Vagina (tissue), 2 donors: ENCODE measurements around the gene MTNR1A. TPM values are rescaled to one million over a fixed set of nuclear protein-coding genes. Genes with fewer than 3 reads are reported as not detected.

ENCODE experiments used
- DNase-seq, 2 donors: peaks; one replicate each; pipeline ENCODE4 v3.0.0-alpha.2; 2017; ENCODE audit errors: extremely low spot score in 2 of 2
- H3K27ac ChIP-seq: fragments of 200-600 bp; sonication (generic); one replicate; pipeline ENCODE4 v1.5.1; 2019
- H3K27me3 ChIP-seq: fragments of 200-600 bp; sonication (generic); one replicate; pipeline ENCODE4 v1.5.1; 2019
- H3K36me3 ChIP-seq, 2 donors: fragments of 200-600 bp; sonication (generic); one replicate each; pipeline ENCODE4 v1.5.1; 2017 to 2019
- H3K4me1 ChIP-seq: fragments of 200-600 bp; sonication (generic); one replicate; pipeline ENCODE4 v1.5.1; 2019
- H3K4me3 ChIP-seq, 2 donors: fragments of 200-600 bp; sonication (generic); 1 replicate in 1 of 2; 2 replicates in 1 of 2; pipeline ENCODE4 v1.5.1; 2016 to 2019
- H3K9me3 ChIP-seq: fragments of 200-600 bp; sonication (generic); one replicate; pipeline ENCODE4 v1.5.1; 2019
- CTCF ChIP-seq, 3 experiments: fragments of 450-650 bp in 2 of 3; fragments of 200-600 bp in 1 of 3; sonication (generic) in 1 of 3; IDR thresholded peaks; one replicate each; pipeline ENCODE4 v1.5.1; 2017 to 2019; ENCODE audit warnings: antibody characterized with exemption in 3 of 3, mild to moderate bottlenecking in 2 of 3, moderate library complexity in 2 of 3
- POLR2A ChIP-seq, 2 donors: fragments of 450-650 bp; IDR thresholded peaks; one replicate each; pipeline ENCODE4 v1.6.1; 2017; ENCODE audit warnings: antibody characterized with exemption in 2 of 2, mild to moderate bottlenecking in 2 of 2, moderate library complexity in 2 of 2
- POLR2AphosphoS5 ChIP-seq, 2 donors: sonication (generic); formaldehyde crosslinking; IDR thresholded peaks; one replicate each; pipeline ENCODE4 v1.9.0; 2017; ENCODE audit warnings: antibody characterized with exemption in 2 of 2, mild to moderate bottlenecking in 2 of 2, low read depth in 1 of 2; ENCODE audit not compliant: insufficient read depth in 1 of 2
- intact Hi-C: fragments of 100-400 bp; cut with DNase I; formaldehyde crosslinking; loops from one replicate; pipeline ENCODE4 v1.15.1; 2023
- small RNA-seq: library from RNA; depleted of rRNA; stranded (forward); fragments of <200 nt; gene quantifications from one replicate; pipeline ENCODE3, GENCODE V24; 2016
- total RNA-seq: library from RNA; depleted of rRNA; stranded (reverse); fragments of >200 nt; gene quantifications from one replicate; pipeline ENCODE4 v1.2.3, GENCODE V29; 2016

Gene MTNR1A
- total RNA-seq, 1 donor from 2014 or later = not detected

- no peak overlapping the region for H3K27ac ChIP-seq
- no peak for DNase-seq
- no peaks in the 10 kb centered on the region for H3K36me3 ChIP-seq
- intact Hi-C loops = no loop called here
- TF ChIP-seq POLR2A (IDR thresholded peaks at IDR 0.05) = no peak
- TF ChIP-seq POLR2AphosphoS5 (IDR thresholded peaks at IDR 0.05; ENCODE audit: insufficient read depth in 1 of 2, low read depth in 1 of 2) = no peak
- TF ChIP-seq CTCF (IDR thresholded peaks at IDR 0.05) = no peak
- no peaks in the 10 kb centered on the region for H3K27me3 ChIP-seq
- no peaks in the 10 kb centered on the region for H3K9me3 ChIP-seq
- peak overlapping the region; percentile 34 to 38 for H3K4me3 ChIP-seq
- H3K4me1 ChIP-seq = peaks cover 5% of the 10 kb centered on the region
Measured at GRCh38 chr4:186486172-186486571, 69.2 kb downstream of the MTNR1A start.

GRCh38 chr4:186485561-186486062, 69.8 kb downstream of the MTNR1A start:
- H3K27me3 ChIP-seq = no peaks in the 10 kb centered on the region
- H3K4me3 ChIP-seq = peak overlapping the region; percentile 34 to 38
- H3K36me3 ChIP-seq = no peaks in the 10 kb centered on the region
- no peak overlapping the region for H3K27ac ChIP-seq
- peaks cover 5% of the 10 kb centered on the region for H3K4me1 ChIP-seq
- intact Hi-C loops = no loop called here
- TF ChIP-seq POLR2A (IDR thresholded peaks at IDR 0.05) (no peak), CTCF (IDR thresholded peaks at IDR 0.05) (no peak), POLR2AphosphoS5 (IDR thresholded peaks at IDR 0.05; ENCODE audit: insufficient read depth in 1 of 2, low read depth in 1 of 2) (no peak)
- no peak for DNase-seq
- no peaks in the 10 kb centered on the region for H3K9me3 ChIP-seq

- no peaks in the 10 kb centered on the region for H3K27me3 ChIP-seq
- DNase-seq = no peak
- H3K27ac ChIP-seq = no peak overlapping the region
- H3K36me3 ChIP-seq = no peaks in the 10 kb centered on the region
- no peaks in the 10 kb centered on the region for H3K9me3 ChIP-seq
- intact Hi-C loops = no loop called here
- TF ChIP-seq CTCF (IDR thresholded peaks at IDR 0.05) (no peak), POLR2A (IDR thresholded peaks at IDR 0.05) (no peak), POLR2AphosphoS5 (IDR thresholded peaks at IDR 0.05; ENCODE audit: insufficient read depth in 1 of 2, low read depth in 1 of 2) (no peak)
- H3K4me3 ChIP-seq = peak overlapping the region; percentile 34 to 38
- H3K4me1 ChIP-seq = peaks cover 5% of the 10 kb centered on the region
Measured at GRCh38 chr4:186485150-186485549, 70.2 kb downstream of the MTNR1A start.

- H3K27me3 ChIP-seq = no peaks in the 10 kb centered on the region
- no peaks in the 10 kb centered on the region for H3K36me3 ChIP-seq
- no peak overlapping the region for H3K27ac ChIP-seq
- H3K4me3 ChIP-seq = no peak overlapping the region
- peaks cover 5% of the 10 kb centered on the region for H3K4me1 ChIP-seq
- TF ChIP-seq POLR2AphosphoS5 (IDR thresholded peaks at IDR 0.05; ENCODE audit: insufficient read depth in 1 of 2, low read depth in 1 of 2) = no peak
- no peak for TF ChIP-seq POLR2A (IDR thresholded peaks at IDR 0.05)
- no peak for TF ChIP-seq CTCF (IDR thresholded peaks at IDR 0.05)
- no peaks in the 10 kb centered on the region for H3K9me3 ChIP-seq
- intact Hi-C loops = no loop called here
- DNase-seq = no peak
Measured at GRCh38 chr4:186483656-186484055, 71.7 kb downstream of the MTNR1A start.

Small RNA genes within 50 kb of the gene (small RNA-seq; reads per million reads assigned to genes)
- gene RNU6-1055P = not detected

Other genes with a start within 250 kb of the MTNR1A start
- gene FAT1, start 168.3 kb upstream of the MTNR1A start, total RNA-seq = 47.1 TPM